ENCODE data around the gene SUSD2. TPM values are rescaled to one million over a fixed set of nuclear protein-coding genes. Genes with fewer than 3 reads are reported as not detected.

The SUSD2 gene
- polyA plus RNA-seq, 1 donor (not counting 4 experiments of a cell fraction or from before 2014, with no cell fraction given): 0.01 TPM

- Histone ChIP-seq H3K27me3 (ENCODE audit: control insufficient read depth, extremely low read depth, insufficient read depth, low read length) (no peaks in the 10 kb centered on the region), H3K9me3 (ENCODE audit: control insufficient read depth, low read depth, low read length) (no peaks in the 10 kb centered on the region), H3K9ac (ENCODE audit: control insufficient read depth, extremely low read depth, insufficient read depth, low read length) (no peak overlapping the region), H3K36me3 (ENCODE audit: control insufficient read depth in 2 of 2, extremely low read depth in 1 of 2, insufficient read depth in 2 of 2, low read length in 2 of 2) (peaks cover 0 to 6% of the 10 kb centered on the region in 2 experiments), H3K79me2 (ENCODE audit: control insufficient read depth, insufficient read depth, low read length) (no peaks in the 10 kb centered on the region), H3K9me1 (ENCODE audit: control insufficient read depth, extremely low read depth, insufficient read depth, low read length) (peaks cover 5% of the 10 kb centered on the region), H3K4me1 (ENCODE audit: control insufficient read depth, extremely low read depth, insufficient read depth, low read length) (peaks cover 11% of the 10 kb centered on the region), H3K4me3 (ENCODE audit: control insufficient read depth in 2 of 3, extremely low read depth in 1 of 3, insufficient read depth in 2 of 3, low read depth in 1 of 3, low read length in 3 of 3) (no peak overlapping the region), H3K4me2 (ENCODE audit: control insufficient read depth, extremely low read depth, insufficient read depth, low read depth, low read length) (no peak overlapping the region), H4K20me1 (ENCODE audit: control insufficient read depth, extremely low read depth, insufficient read depth, low read length) (peaks cover 7% of the 10 kb centered on the region), H2AFZ (ENCODE audit: control insufficient read depth, low read length) (no peak overlapping the region), H3K27ac (ENCODE audit: control insufficient read depth, insufficient read depth, low read length) (no peak overlapping the region)
- dilution Hi-C loops (cut with MboI; ENCODE audit: extremely low pct_ligation_motif_present, low sequenced_read_pairs): no loop called here
- no peak for DNase-seq (ENCODE audit: low read depth, low spot score)
- TF ChIP-seq, protein P1, sequence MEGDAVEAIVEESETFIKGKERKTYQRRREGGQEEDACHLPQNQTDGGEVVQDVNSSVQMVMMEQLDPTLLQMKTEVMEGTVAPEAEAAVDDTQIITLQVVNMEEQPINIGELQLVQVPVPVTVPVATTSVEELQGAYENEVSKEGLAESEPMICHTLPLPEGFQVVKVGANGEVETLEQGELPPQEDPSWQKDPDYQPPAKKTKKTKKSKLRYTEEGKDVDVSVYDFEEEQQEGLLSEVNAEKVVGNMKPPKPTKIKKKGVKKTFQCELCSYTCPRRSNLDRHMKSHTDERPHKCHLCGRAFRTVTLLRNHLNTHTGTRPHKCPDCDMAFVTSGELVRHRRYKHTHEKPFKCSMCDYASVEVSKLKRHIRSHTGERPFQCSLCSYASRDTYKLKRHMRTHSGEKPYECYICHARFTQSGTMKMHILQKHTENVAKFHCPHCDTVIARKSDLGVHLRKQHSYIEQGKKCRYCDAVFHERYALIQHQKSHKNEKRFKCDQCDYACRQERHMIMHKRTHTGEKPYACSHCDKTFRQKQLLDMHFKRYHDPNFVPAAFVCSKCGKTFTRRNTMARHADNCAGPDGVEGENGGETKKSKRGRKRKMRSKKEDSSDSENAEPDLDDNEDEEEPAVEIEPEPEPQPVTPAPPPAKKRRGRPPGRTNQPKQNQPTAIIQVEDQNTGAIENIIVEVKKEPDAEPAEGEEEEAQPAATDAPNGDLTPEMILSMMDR (optimal IDR thresholded peaks at IDR 0.05 in 1 of 3, IDR thresholded peaks at IDR 0.05 in 1 of 3, conservative IDR thresholded peaks at IDR 0.05 in 1 of 3; ENCODE audit: extremely low read depth in 1 of 3, insufficient read depth in 2 of 3, low read length in 3 of 3): no peak
- TF ChIP-seq EZH2 (IDR thresholded peaks at IDR 0.05; ENCODE audit: low read length): no peak
- no peak for FAIRE-seq
These were observed 36.6 kb upstream of the SUSD2 start for GRCh38 chr22:24144778-24145085.

GRCh38 chr22:24145446-24146193, 35.7 kb upstream of the SUSD2 start:
- FAIRE-seq: no peak
- Histone ChIP-seq H3K9ac (ENCODE audit: control insufficient read depth, extremely low read depth, insufficient read depth, low read length) (no peak overlapping the region), H2AFZ (ENCODE audit: control insufficient read depth, low read length) (no peak overlapping the region)

More at GRCh38 chr22:24145446-24146193, 35.7 kb upstream of the SUSD2 start:
- H3K27me3 ChIP-seq (ENCODE audit: control insufficient read depth, extremely low read depth, insufficient read depth, low read length): no peaks in the 10 kb centered on the region
- no peaks in the 10 kb centered on the region for H3K9me3 ChIP-seq (ENCODE audit: control insufficient read depth, low read depth, low read length)
- no peak overlapping the region for H3K4me3 ChIP-seq (ENCODE audit: control insufficient read depth in 2 of 3, extremely low read depth in 1 of 3, insufficient read depth in 2 of 3, low read depth in 1 of 3, low read length in 3 of 3)
- peaks cover 5% of the 10 kb centered on the region for H3K9me1 ChIP-seq (ENCODE audit: control insufficient read depth, extremely low read depth, insufficient read depth, low read length)
- TF ChIP-seq EZH2 (IDR thresholded peaks at IDR 0.05; ENCODE audit: low read length): no peak
- TF ChIP-seq, protein P1 (optimal IDR thresholded peaks at IDR 0.05 in 1 of 3, IDR thresholded peaks at IDR 0.05 in 1 of 3, conservative IDR thresholded peaks at IDR 0.05 in 1 of 3; ENCODE audit: extremely low read depth in 1 of 3, insufficient read depth in 2 of 3, low read length in 3 of 3): no peak
- H3K4me2 ChIP-seq (ENCODE audit: control insufficient read depth, extremely low read depth, insufficient read depth, low read depth, low read length): no peak overlapping the region
- H3K27ac ChIP-seq (ENCODE audit: control insufficient read depth, insufficient read depth, low read length): no peak overlapping the region
- peaks cover 0 to 5% of the 10 kb centered on the region in 2 experiments for H3K36me3 ChIP-seq (ENCODE audit: control insufficient read depth in 2 of 2, extremely low read depth in 1 of 2, insufficient read depth in 2 of 2, low read length in 2 of 2)
- no peak for DNase-seq (ENCODE audit: low read depth, low spot score)
- H3K4me1 ChIP-seq (ENCODE audit: control insufficient read depth, extremely low read depth, insufficient read depth, low read length): peaks cover 11% of the 10 kb centered on the region
- dilution Hi-C loops (cut with MboI; ENCODE audit: extremely low pct_ligation_motif_present, low sequenced_read_pairs): no loop called here
- H3K79me2 ChIP-seq (ENCODE audit: control insufficient read depth, insufficient read depth, low read length): no peaks in the 10 kb centered on the region
- peaks cover 7% of the 10 kb centered on the region for H4K20me1 ChIP-seq (ENCODE audit: control insufficient read depth, extremely low read depth, insufficient read depth, low read length)

Data from keratinocyte (primary cell).